Activated naive CD4-positive, alpha-beta T cell treated with anti-CD3 and anti-CD28 coated beads, Interleukin-2, amount 10 ng/mL, durations not matched to agents 5 hours and 36 hours (primary cell): Measurements from ENCODE around the gene ZCCHC13. TPM values are rescaled to one million over a fixed set of nuclear protein-coding genes. Genes with fewer than 3 reads are reported as not detected.
A peak's percentile ranks its signal among the peaks of the same experiment; 100 is the strongest.

Experiments used
- microRNA-seq: library from miRNA; unstranded; fragments of <30 nt; microRNA quantifications from one replicate; pipeline ENCODE4 v1.2.0, GENCODE V29; 2022; ENCODE audit warnings: borderline microRNAs expressed, borderline replicate concordance
- total RNA-seq, 2 experiments: library from RNA; stranded (reverse); gene quantifications; one replicate each; pipeline ENCODE4 v1.2.3, GENCODE V29; 2021

The ZCCHC13 gene
- not detected for total RNA-seq

DNA sequence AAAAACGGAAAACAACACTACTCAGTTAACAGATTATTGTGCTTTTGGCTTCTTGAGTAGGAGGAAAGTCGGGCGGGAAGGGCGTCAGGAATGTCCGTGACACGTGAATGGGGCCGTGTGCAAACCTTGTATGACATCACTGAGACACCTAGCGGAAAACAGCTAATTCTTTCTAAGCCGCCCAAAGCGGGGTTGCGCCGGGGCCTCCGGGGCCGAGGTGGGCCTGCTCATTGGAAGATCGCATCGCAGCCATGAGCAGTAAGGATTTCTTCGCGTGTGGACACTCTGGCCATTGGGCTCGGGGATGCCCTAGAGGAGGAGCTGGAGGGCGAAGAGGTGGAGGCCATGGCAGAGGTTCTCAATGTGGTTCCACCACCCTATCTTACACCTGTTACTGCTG, at the start of gene ZCCHC13:
TSS of gene ZCCHC13 (plus strand) at position 165 of the 400 bp plus-strand sequence. CDS start at position 252, 87 bp downstream.

Small RNA genes within 50 kb of the gene (microRNA-seq; reads per million reads assigned to microRNA genes)
- gene MIR374A (72.4 reads per million, percentile 68 among the genes with 10 or more reads in this experiment), gene MIR545 (not detected)

Other genes with a start within 250 kb of the ZCCHC13 start
- gene SLC16A2, start 117.3 kb downstream of the ZCCHC13 start, total RNA-seq: not detected